HG03159 (cell line): Measurements from ENCODE around the gene GBGT1.

Experiments
- ATAC-seq: cut with Tn5 transposase; IDR thresholded peaks from one replicate; pipeline ENCODE4 v1.9.1; 2021; ENCODE audit warnings: mild to moderate bottlenecking, moderate library complexity; ENCODE audit not compliant: unreplicated experiment

The GBGT1 gene

GRCh38 chr9:133104718-133105460 is 58.8 kb downstream of the GBGT1 start:
- ATAC-seq = no peak

- ATAC-seq = no peak
These were observed 59.7 kb downstream of the GBGT1 start for GRCh38 chr9:133103987-133104505.

- no peak for ATAC-seq
These were observed 60.3 kb downstream of the GBGT1 start for GRCh38 chr9:133103183-133103986.
